Measurements from ENCODE around the gene MCF2L2. TPM values are rescaled to one million over a fixed set of nuclear protein-coding genes. Genes with fewer than 3 reads are reported as not detected.

The MCF2L2 gene
- total and polyA plus RNA-seq, 9 of the 15 experiments (the other 6 are each of a cell fraction or from before 2014, with no cell fraction given) = 0.56 to 4.2 (median 3.0) TPM

GRCh38 chr3:183354325-183354831 is 74.0 kb downstream of the MCF2L2 start (continued):
- TF ChIP-seq CBX5 (IDR thresholded peaks at IDR 0.05; ENCODE audit: borderline replicate concordance, low read depth) (no peak), NCOA4 (IDR thresholded peaks at IDR 0.05; ENCODE audit: partially characterized antibody) (no peak), CEBPB (tag; IDR thresholded peaks at IDR 0.05) (peak; percentile 56; the same call in 1 of the 2 replicates), MCM2 (IDR thresholded peaks at IDR 0.05; ENCODE audit: low read depth) (no peak), CBFB (CRISPR knock-in tag; IDR thresholded peaks at IDR 0.05) (no peak), KAT7 (CRISPR knock-in tag; IDR thresholded peaks at IDR 0.05; ENCODE audit: borderline replicate concordance) (no peak)

- Histone ChIP-seq H3K36me3 (ENCODE audit: control insufficient read depth, insufficient read depth, low read length) (no peaks in the 10 kb centered on the region), H3K79me2 (ENCODE audit: control insufficient read depth, insufficient read depth, low read length) (no peaks in the 10 kb centered on the region), H4K20me1 (replicated peaks; ENCODE audit: control insufficient read depth, insufficient read depth, low read length) (no peaks in the 10 kb centered on the region), H3K27ac (ENCODE audit: extremely low read depth, low read depth, low read length) (peak overlapping the region; percentile 45; the same call in 1 of the 3 replicates), H3K4me1 (replicated peaks in 1 of 2; ENCODE audit: control insufficient read depth in 2 of 2, insufficient read depth in 2 of 2, low read length in 2 of 2) (peaks cover 27 to 38% of the 10 kb centered on the region in 2 experiments), H3K9me1 (ENCODE audit: control insufficient read depth, insufficient read depth, low read length) (no peaks in the 10 kb centered on the region), H3K4me3 (no peak overlapping the region), H3K27me3 (ENCODE audit: control insufficient read depth in 2 of 2, insufficient read depth in 2 of 2, low read length in 2 of 2) (no peaks in the 10 kb centered on the region), H3K9ac (ENCODE audit: insufficient read depth in 1 of 2, low read depth in 2 of 2, low read length in 2 of 2) (no peak overlapping the region), H2AFZ (ENCODE audit: low read depth, low read length) (no peak overlapping the region), H3K9me3 (replicated peaks; ENCODE audit: control insufficient read depth, insufficient read depth, low read depth, low read length) (peaks cover 2% of the 10 kb centered on the region; the same call in 1 of the 2 replicates), H3K4me2 (ENCODE audit: insufficient read depth, low read length) (peak overlapping the region; percentile 37; the same call in 1 of the 2 replicates)
- POLR2A ChIA-PET = interaction anchor here (1.1 kb wide), 1 partner anchor 17 kb away, joined by 4 read pairs; no protein-coding TSS in a partner anchor
- CTCF ChIA-PET (ENCODE audit: low intra/inter-chr PET ratio) = no interaction called here
- ATAC-seq (peak; percentile 50), DNase-seq (ENCODE audit: extremely low read depth in 1 of 4, low spot score in 3 of 4) (peak in 1 of 4 experiments; percentile 72), FAIRE-seq (no peak)
- no TSS peak for BruUV-seq (replicated peaks)
- WGBS (ENCODE audit: insufficient coverage, low coverage, missing lambda C conversion rate) = 3% methylated on average over 7 of the region's 7 CpGs
- intact Hi-C loops (cut with micrococcal nuclease) (loop anchor here (10.0 kb wide), 1 partner anchor 99 kb away; the partner anchor contains the start of gene B3GNT5), in situ Hi-C loops (cut with MboI) (no loop called here)
- TF ChIP-seq CXXC5 (CRISPR knock-in tag; IDR thresholded peaks at IDR 0.05) (peak; percentile 47; the same call in 1 of the 2 replicates), HDAC1 (IDR thresholded peaks at IDR 0.05) (0 out of 4 replicates have a peak, but pooled peaks of 1 of the 2 experiments have one; percentile 42), MTA3 (IDR thresholded peaks at IDR 0.05; ENCODE audit: borderline replicate concordance) (peak; percentile 12; the same call in 1 of the 2 replicates), EP300 (IDR thresholded peaks at IDR 0.05; ENCODE audit: low read length) (peak; percentile 39; the same call in 1 of the 2 replicates), SMARCE1 (IDR thresholded peaks at IDR 0.05) (0 out of 2 replicates have a peak, but pooled peaks have one; percentile 15), ARID1B (IDR thresholded peaks at IDR 0.05) (peak; percentile 74), TAL1 (IDR thresholded peaks at IDR 0.05) (peak; percentile 51; the same call in 1 of the 2 replicates), AFF4 (CRISPR knock-in tag; IDR thresholded peaks at IDR 0.05) (no peak), RCOR1 (IDR thresholded peaks at IDR 0.05; ENCODE audit: borderline replicate concordance in 1 of 2, low read depth in 2 of 2, low read length in 2 of 2) (peak in 1 of 2 experiments; percentile 83; a peak in 2 of 4 replicates)
Observed at GRCh38 chr3:183353421-183353820, 75.0 kb downstream of the MCF2L2 start.
